Thyroid gland (tissue), 4 donors: ENCODE data around the gene SLC12A2. TPM values are rescaled to one million over a fixed set of nuclear protein-coding genes. Genes with fewer than 3 reads are reported as not detected.

ENCODE experiments used
- DNase-seq, 2 donors: peaks; one replicate each; pipeline ENCODE4 v3.0.0-alpha.2; 2019
- H3K27ac ChIP-seq, 3 donors: fragments of 200-600 bp; sonication (generic); 1 replicate in 2 of 3; 2 replicates in 1 of 3; pipeline ENCODE4 v1.5.1; 2016 to 2019; ENCODE audit warnings: mild to moderate bottlenecking in 1 of 3, moderate library complexity in 1 of 3
- H3K27me3 ChIP-seq: fragments of 200-600 bp; sonication (generic); one replicate; pipeline ENCODE4 v1.5.1; 2019
- H3K36me3 ChIP-seq, 2 donors: fragments of 200-600 bp; sonication (generic); one replicate each; pipeline ENCODE4 v1.5.1; 2016 to 2019
- H3K4me1 ChIP-seq, 2 donors: fragments of 200-600 bp; sonication (generic); one replicate each; pipeline ENCODE4 v1.5.1; 2017 to 2019
- H3K4me3 ChIP-seq, 3 donors: fragments of 200-600 bp; sonication (generic); replicated peaks in 1 of 3; 1 replicate in 2 of 3; 2 replicates in 1 of 3; pipeline ENCODE4 v1.5.1; 2016; ENCODE audit warnings: mild to moderate bottlenecking in 1 of 3
- H3K9me3 ChIP-seq: fragments of 200-600 bp; sonication (generic); one replicate; pipeline ENCODE4 v1.5.1; 2017
- POLR2A ChIP-seq, 2 donors: fragments of 450-650 bp; IDR thresholded peaks; one replicate each; pipeline ENCODE4 v1.6.1; 2017; ENCODE audit warnings: antibody characterized with exemption in 2 of 2, mild to moderate bottlenecking in 2 of 2, moderate library complexity in 1 of 2
- WGBS, 2 donors: methylation state at CpG; one replicate each; pipeline ENCODE4 v1.1.5; 2017; 5-methylcytosine and 5-hydroxymethylcytosine counted together
- intact Hi-C: fragments of 100-400 bp; cut with DNase I; formaldehyde crosslinking; loops from one replicate; pipeline ENCODE4 v1.15.1; 2023
- total RNA-seq, 4 donors: library from RNA; depleted of rRNA; stranded (reverse); fragments of >200 nt; gene quantifications; one replicate each; pipeline ENCODE4 v1.2.3, GENCODE V29; 2016
- TF ChIP-seq, protein P1 (sequence below), 6 experiments: fragments of 200-600 bp in 3 of 6; fragments of 450-650 bp in 3 of 6; sonication (generic) in 3 of 6; IDR thresholded peaks; one replicate each; pipeline ENCODE4 v1.5.1; 2016 to 2019; ENCODE audit warnings: antibody characterized with exemption in 6 of 6, mild to moderate bottlenecking in 2 of 6, inconsistent platforms in 1 of 6, moderate library complexity in 1 of 6

Gene SLC12A2
- total RNA-seq, 4 donors from 2014 or later: 27.2 to 53.3 (median 29.4) TPM

GRCh38 chr5:128074171-128074570, 9.4 kb upstream of the SLC12A2 start:
- Histone ChIP-seq H3K36me3 (no peaks in the 10 kb centered on the region), H3K27ac (no peak overlapping the region), H3K27me3 (no peaks in the 10 kb centered on the region), H3K9me3 (no peaks in the 10 kb centered on the region), H3K4me3 (no peak overlapping the region), H3K4me1 (no peaks in the 10 kb centered on the region)
- DNase-seq: no peak
- intact Hi-C loops: no loop called here
- no peak for TF ChIP-seq POLR2A (IDR thresholded peaks at IDR 0.05)
- TF ChIP-seq, protein P1, sequence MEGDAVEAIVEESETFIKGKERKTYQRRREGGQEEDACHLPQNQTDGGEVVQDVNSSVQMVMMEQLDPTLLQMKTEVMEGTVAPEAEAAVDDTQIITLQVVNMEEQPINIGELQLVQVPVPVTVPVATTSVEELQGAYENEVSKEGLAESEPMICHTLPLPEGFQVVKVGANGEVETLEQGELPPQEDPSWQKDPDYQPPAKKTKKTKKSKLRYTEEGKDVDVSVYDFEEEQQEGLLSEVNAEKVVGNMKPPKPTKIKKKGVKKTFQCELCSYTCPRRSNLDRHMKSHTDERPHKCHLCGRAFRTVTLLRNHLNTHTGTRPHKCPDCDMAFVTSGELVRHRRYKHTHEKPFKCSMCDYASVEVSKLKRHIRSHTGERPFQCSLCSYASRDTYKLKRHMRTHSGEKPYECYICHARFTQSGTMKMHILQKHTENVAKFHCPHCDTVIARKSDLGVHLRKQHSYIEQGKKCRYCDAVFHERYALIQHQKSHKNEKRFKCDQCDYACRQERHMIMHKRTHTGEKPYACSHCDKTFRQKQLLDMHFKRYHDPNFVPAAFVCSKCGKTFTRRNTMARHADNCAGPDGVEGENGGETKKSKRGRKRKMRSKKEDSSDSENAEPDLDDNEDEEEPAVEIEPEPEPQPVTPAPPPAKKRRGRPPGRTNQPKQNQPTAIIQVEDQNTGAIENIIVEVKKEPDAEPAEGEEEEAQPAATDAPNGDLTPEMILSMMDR (IDR thresholded peaks at IDR 0.05): no peak

DNA sequence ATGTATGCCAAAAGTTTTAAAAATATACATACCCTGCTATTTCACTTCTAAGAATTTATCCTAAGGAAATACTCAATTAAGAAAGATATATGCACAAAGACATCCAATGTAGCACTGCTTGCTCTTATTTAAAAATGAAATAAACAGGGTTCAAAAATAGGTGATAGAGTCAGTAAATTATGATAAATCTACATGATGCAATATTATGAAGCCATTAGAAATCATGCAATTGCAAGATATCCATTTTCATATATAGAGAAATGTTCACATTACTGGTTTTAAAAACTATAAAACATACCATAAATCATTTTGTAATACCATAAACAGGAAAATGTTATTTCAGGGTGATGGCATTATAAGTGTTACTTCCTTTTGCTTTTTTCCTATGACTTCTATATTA, 8.6 kb upstream of the SLC12A2 start:
- Histone ChIP-seq H3K27ac (no peak overlapping the region), H3K4me3 (no peak overlapping the region), H3K9me3 (no peaks in the 10 kb centered on the region), H3K27me3 (no peaks in the 10 kb centered on the region), H3K36me3 (no peaks in the 10 kb centered on the region), H3K4me1 (no peaks in the 10 kb centered on the region)
- intact Hi-C loops: no loop called here
- no peak for DNase-seq
- TF ChIP-seq POLR2A (IDR thresholded peaks at IDR 0.05): no peak
- TF ChIP-seq, protein P1 (IDR thresholded peaks at IDR 0.05): no peak

DNA sequence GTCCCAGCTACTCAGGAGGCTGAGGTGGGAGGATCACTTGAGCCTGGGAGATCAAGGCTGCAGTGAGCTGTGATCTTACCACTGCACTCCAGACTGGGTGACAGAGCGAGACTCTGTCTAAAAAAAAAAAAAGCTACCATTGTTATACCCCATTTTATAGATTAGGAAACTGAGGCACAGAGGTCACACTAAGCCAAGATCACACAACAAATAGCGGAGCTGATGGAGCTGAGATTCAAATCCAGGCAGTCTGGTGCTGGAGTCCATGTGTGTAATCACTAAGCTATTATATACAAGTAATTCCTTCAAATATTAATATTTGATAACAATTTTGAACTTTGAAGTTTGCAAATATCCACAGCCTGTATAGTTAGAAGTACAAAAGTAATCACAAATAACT, 6.0 kb upstream of the SLC12A2 start:
- no peak overlapping the region for H3K27ac ChIP-seq
- 96 to 99% methylated on average over 2 of the region's 2 CpGs for WGBS, 2 donors
- intact Hi-C loops: no loop called here

GRCh38 chr5:128081111-128081851, 2.3 kb upstream of the SLC12A2 start:
- Histone ChIP-seq H3K4me3 (no peak overlapping the region), H3K27me3 (no peaks in the 10 kb centered on the region), H3K4me1 (peaks cover 13 to 14% of the 10 kb centered on the region in 2 donors), H3K27ac (peak overlapping the region in 1 of 3 donors; percentile 97), H3K9me3 (no peaks in the 10 kb centered on the region), H3K36me3 (no peaks in the 10 kb centered on the region)
- no peak for DNase-seq
- TF ChIP-seq POLR2A (IDR thresholded peaks at IDR 0.05): no peak
- TF ChIP-seq, protein P1 (IDR thresholded peaks at IDR 0.05): peak in 3 of 6 experiments; percentile 22 to 27 (median 26)
- intact Hi-C loops: no loop called here
- WGBS, 2 donors: 71 to 74% methylated on average over 5 of the region's 5 CpGs

More for the DNA sequence above, 6.0 kb upstream of the SLC12A2 start:
- TF ChIP-seq POLR2A (IDR thresholded peaks at IDR 0.05): no peak
- TF ChIP-seq, protein P1 (IDR thresholded peaks at IDR 0.05): no peak
- Histone ChIP-seq H3K4me3 (no peak overlapping the region), H3K36me3 (no peaks in the 10 kb centered on the region), H3K27me3 (no peaks in the 10 kb centered on the region), H3K9me3 (no peaks in the 10 kb centered on the region), H3K4me1 (peaks cover 4 to 7% of the 10 kb centered on the region in 2 donors)
- DNase-seq: no peak

DNA sequence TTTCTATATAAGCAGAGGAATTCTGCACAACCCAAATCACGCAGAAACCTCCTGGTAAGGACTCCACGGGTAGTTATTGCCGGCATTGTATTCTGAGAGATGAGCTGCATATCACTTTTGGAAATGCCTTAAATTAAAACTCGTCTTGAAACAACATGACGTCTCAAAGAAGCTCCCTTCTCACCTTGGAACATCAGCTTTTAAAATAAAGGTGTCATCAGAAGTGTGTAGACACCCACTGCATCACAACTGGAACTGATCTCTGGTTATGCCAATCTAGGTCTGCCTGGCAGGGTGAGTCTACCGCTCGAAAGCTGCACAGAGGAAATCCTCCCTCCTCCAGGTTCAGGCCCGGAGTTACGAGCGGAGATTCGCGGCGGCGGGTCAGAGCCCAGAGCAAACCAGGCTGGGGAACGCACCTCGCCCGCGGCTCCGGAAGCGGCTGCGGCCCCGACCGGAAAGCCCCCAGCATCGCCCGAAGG, 974 bp upstream of the SLC12A2 start:
- WGBS, 2 donors: 1 to 3% methylated on average over 7 to 25 of the region's 25 CpGs
- Histone ChIP-seq H3K27me3 (no peaks in the 10 kb centered on the region), H3K36me3 (no peaks in the 10 kb centered on the region), H3K9me3 (no peaks in the 10 kb centered on the region), H3K4me3 (peak overlapping the region; percentile 24 to 76 (median 65)), H3K4me1 (peaks cover 13 to 14% of the 10 kb centered on the region in 2 donors), H3K27ac (peak overlapping the region; percentile 74 to 97 (median 97))
- intact Hi-C loops: no loop called here
- no peak for TF ChIP-seq POLR2A (IDR thresholded peaks at IDR 0.05)
- TF ChIP-seq, protein P1 (IDR thresholded peaks at IDR 0.05): no peak
- DNase-seq: no peak
